Neural cell (in vitro differentiated cells): ENCODE results near the gene WFDC5. TPM values are rescaled to one million over a fixed set of nuclear protein-coding genes. Genes with fewer than 3 reads are reported as not detected.

ENCODE experiments used
- H2AFZ ChIP-seq: fragments of 200-600, 300-800 bp; sonication (generic), shearing (Covaris generic); 2 replicates; pipeline ENCODE4 v1.6.0; 2014; ENCODE audit warnings: low read depth, mild to moderate bottlenecking, antibody characterized with exemption, low read length, moderate library complexity
- H3F3A ChIP-seq: fragments of 200-600 bp; shearing (Covaris generic); 2 replicates; pipeline ENCODE4 v1.6.1; 2016; ENCODE audit warnings: mild to moderate bottlenecking, moderate library complexity, mixed read lengths, antibody characterized with exemption, low read length; ENCODE audit not compliant: insufficient read depth, poor library complexity, severe bottlenecking
- H3K27ac ChIP-seq: fragments of 200-600, 300-800 bp; sonication (generic), shearing (Covaris generic); 2 replicates; pipeline ENCODE4 v1.5.1; 2014; ENCODE audit warnings: mild to moderate bottlenecking, low read length, moderate library complexity
- H3K27me3 ChIP-seq: fragments of 300-800, 200-600 bp; sonication (generic), shearing (Covaris generic); 2 replicates; pipeline ENCODE4 v1.6.0; 2014; ENCODE audit warnings: mild to moderate bottlenecking, low read depth, low read length, moderate library complexity; ENCODE audit not compliant: insufficient read depth
- H3K36me3 ChIP-seq: fragments of 300-800, 200-600 bp; sonication (generic), shearing (Covaris generic); 2 replicates; pipeline ENCODE4 v1.5.1; 2014; ENCODE audit warnings: mild to moderate bottlenecking, antibody characterized with exemption, low read length, moderate library complexity; ENCODE audit not compliant: insufficient read depth
- H3K4me2 ChIP-seq: fragments of 300-800, 200-600 bp; sonication (generic), shearing (Covaris generic); 2 replicates; pipeline ENCODE4 v1.6.0; 2014; ENCODE audit warnings: mild to moderate bottlenecking, low read length
- H3K4me3 ChIP-seq: fragments of 300-800, 200-600 bp; sonication (generic), shearing (Covaris generic); 2 replicates; pipeline ENCODE4 v1.5.1; 2014; ENCODE audit warnings: mild to moderate bottlenecking, low read length, moderate library complexity
- H3K79me2 ChIP-seq: fragments of 200-600 bp; shearing (Covaris generic); replicated peaks from 2 replicates; pipeline ENCODE4 v1.6.0; 2014; ENCODE audit warnings: mild to moderate bottlenecking, low read length, moderate library complexity; ENCODE audit not compliant: insufficient read depth
- H3K9ac ChIP-seq: fragments of 300-800, 200-600 bp; sonication (generic), shearing (Covaris generic); 2 replicates; pipeline ENCODE4 v1.6.1; 2016; ENCODE audit warnings: mild to moderate bottlenecking, low read length, mixed read lengths
- H3K9me2 ChIP-seq: fragments of 200-600 bp; shearing (Covaris generic); 2 replicates; pipeline ENCODE4 v1.6.1; 2016; ENCODE audit warnings: mild to moderate bottlenecking, low read length, mixed read lengths; ENCODE audit not compliant: insufficient read depth
- H3K9me3 ChIP-seq: fragments of 200-600, 300-800 bp; sonication (generic), shearing (Covaris generic); 2 replicates; pipeline ENCODE4 v1.6.1; 2016; ENCODE audit warnings: mild to moderate bottlenecking, mixed run types, low read length, moderate library complexity, mixed read lengths
- H4K20me1 ChIP-seq: fragments of 200-600 bp; shearing (Covaris generic); 2 replicates; pipeline ENCODE4 v1.6.1; 2016; ENCODE audit warnings: mild to moderate bottlenecking, mixed run types; ENCODE audit not compliant: insufficient read depth
- CTCF ChIP-seq: fragments of 450-650 bp; IDR thresholded peaks from 2 replicates; pipeline ENCODE4 v1.5.1; 2014; ENCODE audit warnings: antibody characterized with exemption, mild to moderate bottlenecking, moderate library complexity; ENCODE audit not compliant: poor library complexity, severe bottlenecking
- EP300 ChIP-seq: fragments of 450-650 bp; conservative IDR thresholded peaks from 2 replicates; pipeline ENCODE4 v1.6.1; 2014; ENCODE audit warnings: antibody characterized with exemption, mild to moderate bottlenecking, moderate library complexity; ENCODE audit not compliant: poor library complexity, severe bottlenecking
- EZH2 ChIP-seq: fragments of 200-600, 300-800 bp; shearing (Covaris generic), sonication (generic); IDR thresholded peaks from 2 replicates; pipeline ENCODE4 v1.6.1; 2014; ENCODE audit warnings: antibody characterized with exemption, low read length, borderline replicate concordance, mild to moderate bottlenecking; ENCODE audit not compliant: insufficient read depth, poor library complexity, severe bottlenecking
- MXI1 ChIP-seq: fragments of 450-650 bp; conservative IDR thresholded peaks from 2 replicates; pipeline ENCODE4 v1.6.1; 2014; ENCODE audit warnings: antibody characterized with exemption, mild to moderate bottlenecking; ENCODE audit not compliant: poor library complexity, severe bottlenecking
- POLR2AphosphoS5 ChIP-seq: IDR thresholded peaks from 2 replicates; pipeline ENCODE4 v1.6.1; 2012
- RAD21 ChIP-seq: fragments of 450-650 bp; conservative IDR thresholded peaks from 2 replicates; pipeline ENCODE4 v1.6.1; 2014; ENCODE audit warnings: antibody characterized with exemption, mild to moderate bottlenecking, moderate library complexity
- REST ChIP-seq: IDR thresholded peaks from 2 replicates; pipeline ENCODE4 v1.6.1; 2012; ENCODE audit warnings: borderline replicate concordance
- SMC3 ChIP-seq: fragments of 450-650 bp; conservative IDR thresholded peaks from 2 replicates; pipeline ENCODE4 v1.6.1; 2014; ENCODE audit warnings: antibody characterized with exemption, mild to moderate bottlenecking, moderate library complexity; ENCODE audit not compliant: poor library complexity
- TAF1 ChIP-seq: IDR thresholded peaks from 2 replicates; pipeline ENCODE4 v1.6.1; 2012; ENCODE audit warnings: low read depth
- polyA plus RNA-seq: library from polyadenylated mRNA; depleted of rRNA; stranded (reverse); fragments of >200 nt; gene quantifications from 2 replicates; pipeline ENCODE4 v1.2.3, GENCODE V29; 2014

WFDC5 gene
- polyA plus RNA-seq, 1 donor from 2014 or later = not detected

- TF ChIP-seq TAF1 = no peak
- no peak for TF ChIP-seq EP300
- no peak for TF ChIP-seq MXI1
- TF ChIP-seq RAD21 = no peak
- Histone ChIP-seq H3K9me3 (no peaks in the 10 kb centered on the region), H3K27me3 (peaks cover 17% of the 10 kb centered on the region), H3K9me2 (no peaks in the 10 kb centered on the region), H3K9ac (no peak overlapping the region), H3K4me2 (no peak overlapping the region), H3F3A (no peaks in the 10 kb centered on the region), H3K27ac (no peak overlapping the region), H3K4me3 (no peak overlapping the region), H2AFZ (no peak overlapping the region), H3K36me3 (no peaks in the 10 kb centered on the region), H4K20me1 (no peaks in the 10 kb centered on the region), H3K79me2 (no peaks in the 10 kb centered on the region)
These were observed 10.2 kb downstream of the WFDC5 start for GRCh38 chr20:45104786-45105185.

GRCh38 chr20:45103072-45103471, 11.9 kb downstream of the WFDC5 start:
- H3K79me2 ChIP-seq = no peaks in the 10 kb centered on the region
- no peak overlapping the region for H3K4me2 ChIP-seq
- no peak overlapping the region for H3K4me3 ChIP-seq
- H3K9ac ChIP-seq = no peak overlapping the region
- H4K20me1 ChIP-seq = no peaks in the 10 kb centered on the region
- H2AFZ ChIP-seq = no peak overlapping the region
- H3K36me3 ChIP-seq = no peaks in the 10 kb centered on the region
- H3K27ac ChIP-seq = no peak overlapping the region
- no peak for TF ChIP-seq MXI1
- no peak for TF ChIP-seq CTCF
- TF ChIP-seq REST = no peak
- TF ChIP-seq EP300 = no peak
- TF ChIP-seq RAD21 = no peak
- no peaks in the 10 kb centered on the region for H3K9me2 ChIP-seq
- peaks cover 29% of the 10 kb centered on the region for H3K27me3 ChIP-seq
- H3K9me3 ChIP-seq = no peaks in the 10 kb centered on the region
- H3F3A ChIP-seq = no peaks in the 10 kb centered on the region

- Histone ChIP-seq H3K9ac (no peak overlapping the region), H3K27me3 (peaks cover 29% of the 10 kb centered on the region), H3K27ac (no peak overlapping the region)
These were observed 13.6 kb downstream of the WFDC5 start for GRCh38 chr20:45101333-45101850.

More at GRCh38 chr20:45101333-45101850, 13.6 kb downstream of the WFDC5 start:
- H2AFZ ChIP-seq = no peak overlapping the region
- no peaks in the 10 kb centered on the region for H3K36me3 ChIP-seq
- H3K4me2 ChIP-seq = no peak overlapping the region
- H3K4me3 ChIP-seq = no peak overlapping the region
- no peaks in the 10 kb centered on the region for H3K9me3 ChIP-seq
- no peaks in the 10 kb centered on the region for H3F3A ChIP-seq
- TF ChIP-seq EP300 (no peak), CTCF (no peak), TAF1 (no peak), EZH2 (no peak), POLR2AphosphoS5 (no peak), RAD21 (no peak), REST (no peak), SMC3 (no peak), MXI1 (no peak)
- H3K79me2 ChIP-seq = no peaks in the 10 kb centered on the region
- no peaks in the 10 kb centered on the region for H3K9me2 ChIP-seq
- no peaks in the 10 kb centered on the region for H4K20me1 ChIP-seq
